Measurements from ENCODE around the gene OR8B3.

- no peak for TF ChIP-seq CTCF (conservative IDR thresholded peaks at IDR 0.05)
- no peak for TF ChIP-seq EZH2 (IDR thresholded peaks at IDR 0.05; ENCODE audit: low read depth)
Observed at GRCh38 chr11:124394408-124394807, 4.4 kb downstream of the OR8B3 start.
